HepG2 (cell line): ENCODE measurements around the gene KIAA0930. TPM values are rescaled to one million over a fixed set of nuclear protein-coding genes. Genes with fewer than 3 reads are reported as not detected.

Experiments used
- ATAD3A ChIP-seq: sonication (generic); formaldehyde crosslinking; IDR thresholded peaks from 2 replicates; pipeline ENCODE4 v1.4.0; 2020; ENCODE audit warnings: missing genetic modification reagents
- BRCA1 ChIP-seq: sonication (generic); formaldehyde crosslinking; IDR thresholded peaks from 2 replicates; pipeline ENCODE4 v1.4.0; 2020; ENCODE audit warnings: missing genetic modification reagents
- ETS1 ChIP-seq: sonication (generic); formaldehyde crosslinking; IDR thresholded peaks from 2 replicates; pipeline ENCODE4 v1.4.0; 2020; ENCODE audit warnings: missing genetic modification reagents
- ETV6 ChIP-seq: sonication (generic); formaldehyde crosslinking; conservative IDR thresholded peaks from 2 replicates; pipeline ENCODE4 v1.4.0; 2020; ENCODE audit warnings: missing genetic modification reagents
- FOXC1 ChIP-seq: sonication (generic); formaldehyde crosslinking; IDR thresholded peaks from 2 replicates; pipeline ENCODE4 v1.8.0; 2022; ENCODE audit warnings: mild to moderate bottlenecking, missing genetic modification reagents, borderline replicate concordance
- KDM4B ChIP-seq: sonication (generic); formaldehyde crosslinking; IDR thresholded peaks from 2 replicates; pipeline ENCODE4 v1.4.0; 2020; ENCODE audit warnings: missing genetic modification reagents
- MBNL3 ChIP-seq: fragments of 250-450 bp; sonication (Bioruptor Pico); conservative IDR thresholded peaks from 2 replicates; pipeline ENCODE4 v1.8.0; 2022; ENCODE audit warnings: mild to moderate bottlenecking, inconsistent platforms
- MEIS1 ChIP-seq: sonication (generic); formaldehyde crosslinking; IDR thresholded peaks from 2 replicates; pipeline ENCODE4 v1.9.0; 2021; ENCODE audit warnings: mild to moderate bottlenecking, missing genetic modification reagents, moderate library complexity, borderline replicate concordance
- NR2F6 ChIP-seq, 2 experiments: IDR thresholded peaks; 2 replicates each; pipeline ENCODE4 v1.6.1; 2016; ENCODE audit warnings: antibody characterized with exemption in 1 of 2, mild to moderate bottlenecking in 1 of 2
- PHB2 ChIP-seq: fragments of 450-650 bp; IDR thresholded peaks from 2 replicates; pipeline ENCODE4 v1.6.1; 2018; ENCODE audit not compliant: partially characterized antibody
- POLR2AphosphoS2 ChIP-seq: IDR thresholded peaks from 2 replicates; pipeline ENCODE4 v1.6.1; 2011; ENCODE audit warnings: low read depth, low read length, improper control_type of control experiment
- RFX3 ChIP-seq: IDR thresholded peaks from 2 replicates; pipeline ENCODE4 v1.6.1; 2016; ENCODE audit warnings: missing biosample characterization, missing genetic modification reagents
- SMARCC2 ChIP-seq: fragments of 450-650 bp; IDR thresholded peaks from 2 replicates; pipeline ENCODE4 v1.6.1; 2017; ENCODE audit warnings: antibody characterized with exemption, mild to moderate bottlenecking
- SP140L ChIP-seq: sonication (generic); formaldehyde crosslinking; IDR thresholded peaks from 2 replicates; pipeline ENCODE4 v1.4.0; 2020; ENCODE audit warnings: missing genetic modification reagents, borderline replicate concordance
- SP2 ChIP-seq: sonication (generic); formaldehyde crosslinking; IDR thresholded peaks from 2 replicates; pipeline ENCODE4 v1.5.1; 2020; ENCODE audit warnings: mild to moderate bottlenecking, missing genetic modification reagents
- SRY ChIP-seq: sonication (generic); formaldehyde crosslinking; IDR thresholded peaks from 2 replicates; pipeline ENCODE4 v1.8.0; 2022; ENCODE audit warnings: mild to moderate bottlenecking, missing genetic modification reagents
- SSRP1 ChIP-seq: IDR thresholded peaks from 2 replicates; pipeline ENCODE4 v1.6.1; 2016; ENCODE audit warnings: control low read depth
- ZNF121 ChIP-seq: sonication (generic); formaldehyde crosslinking; IDR thresholded peaks from 2 replicates; pipeline ENCODE4 v1.5.0; 2020; ENCODE audit warnings: mild to moderate bottlenecking, missing genetic modification reagents
- ZNF292 ChIP-seq: sonication (generic); formaldehyde crosslinking; IDR thresholded peaks from 2 replicates; pipeline ENCODE4 v1.8.1; 2022; ENCODE audit warnings: mild to moderate bottlenecking, low read depth, missing genetic modification reagents, borderline replicate concordance
- ZNF318 ChIP-seq: sonication (generic); formaldehyde crosslinking; IDR thresholded peaks from 2 replicates; pipeline ENCODE4 v1.4.0; 2020; ENCODE audit warnings: mild to moderate bottlenecking, missing genetic modification reagents
- ZNF75D ChIP-seq: sonication (generic); formaldehyde crosslinking; IDR thresholded peaks from 2 replicates; pipeline ENCODE4 v1.8.1; 2023; ENCODE audit warnings: missing genetic modification reagents, mild to moderate bottlenecking, borderline replicate concordance
- ZNF792 ChIP-seq: IDR thresholded peaks from 2 replicates; pipeline ENCODE4 v1.6.1; 2016
- polyA plus RNA-seq, 8 experiments: library from polyadenylated mRNA; depleted of rRNA in 3 of 8; stranded (reverse) in 7 of 8; unstranded in 1 of 8; fragments of >200 nt; fragmentation: Illumina TruSeq in 4 of 8; extraction: Trizol in 4 of 8; gene quantifications; 2 replicates each; pipeline versions ENCODE4 v1.2.1 to v1.2.3, GENCODE V29; 2011 to 2016; ENCODE audit warnings: low read depth in 4 of 8, missing spikeins in 1 of 8, mixed read lengths in 1 of 8; ENCODE audit not compliant: insufficient read depth in 1 of 8
- total RNA-seq, 5 experiments: library from RNA; depleted of rRNA; stranded (reverse); fragments of >200 nt; fragmentation: Illumina TruSeq; extraction: Trizol; gene quantifications; 2 replicates each; pipeline ENCODE4 v1.2.3, GENCODE V29; 2016; ENCODE audit warnings: low read depth in 1 of 5

KIAA0930 gene
- total and polyA plus RNA-seq, 2 of the 13 experiments (the other 11 are each of a cell fraction or from before 2014, with no cell fraction given), result 27.0 to 38.2 TPM

- TF ChIP-seq ZNF318 (no peak), ETV6 (no peak), RFX3 (CRISPR knock-in tag) (no peak), FOXC1 (no peak), ZNF121 (CRISPR knock-in tag) (no peak), ZNF792 (CRISPR knock-in tag) (no peak), SRY (no peak), BRCA1 (no peak), MEIS1 (CRISPR knock-in tag) (no peak), NR2F6 (IDR thresholded peaks at IDR 0.05) (no peak), NR2F6 (CRISPR knock-in tag; IDR thresholded peaks at IDR 0.05) (peak; percentile 49; the same call in 1 of the 2 replicates), KDM4B (CRISPR knock-in tag) (no peak), ETS1 (CRISPR knock-in tag) (no peak), POLR2AphosphoS2 (no peak), SP140L (no peak), ZNF292 (CRISPR knock-in tag) (peak; percentile 56; the same call in 1 of the 2 replicates), SSRP1 (no peak), ZNF75D (CRISPR knock-in tag) (no peak), ATAD3A (CRISPR knock-in tag) (no peak), PHB2 (no peak), MBNL3 (CRISPR knock-in tag) (no peak), SMARCC2 (no peak), SP2 (no peak)
Observed at GRCh38 chr22:45246060-45246985, 5.6 kb upstream of the KIAA0930 start (continued).
